Measurements from ENCODE around the gene DDIT4. TPM values are rescaled to one million over a fixed set of nuclear protein-coding genes. Genes with fewer than 3 reads are reported as not detected.

The DDIT4 gene
- total and polyA plus RNA-seq, 9 of the 15 experiments (the other 6 are each of a cell fraction or from before 2014, with no cell fraction given) = 8.2 to 675 (median 159) TPM

GRCh38 chr10:72260239-72260975, 13.3 kb upstream of the DDIT4 start (continued):
- TF ChIP-seq ZMIZ1 (IDR thresholded peaks at IDR 0.05; ENCODE audit: low read depth in 2 of 2, low read length in 2 of 2) (peak in 1 of 2 experiments; percentile 51; a peak in 1 of 4 replicates), SMAD3 (CRISPR knock-in tag; conservative IDR thresholded peaks at IDR 0.05) (peak; percentile 37; the same call in 1 of the 2 replicates), ZFP36 (IDR thresholded peaks at IDR 0.05; ENCODE audit: low read depth, low read length, partially characterized antibody) (peak; percentile 83), E2F5 (CRISPR knock-in tag; IDR thresholded peaks at IDR 0.05) (no peak), MCM2 (IDR thresholded peaks at IDR 0.05; ENCODE audit: low read depth) (no peak), ZNF644 (tag; IDR thresholded peaks at IDR 0.05; ENCODE audit: low read depth) (no peak), RNF219 (CRISPR knock-in tag; IDR thresholded peaks at IDR 0.05) (no peak), LEF1 (IDR thresholded peaks at IDR 0.05) (peak; percentile 97), ZNF449 (CRISPR knock-in tag; IDR thresholded peaks at IDR 0.05) (0 out of 2 replicates have a peak, but pooled peaks have one; percentile 43), ZNF639 (CRISPR knock-in tag; conservative IDR thresholded peaks at IDR 0.05 in 1 of 2, IDR thresholded peaks at IDR 0.05 in 1 of 2) (peak in 1 of 2 experiments; percentile 43; a peak in 1 of 4 replicates), ZNF76 (CRISPR knock-in tag; IDR thresholded peaks at IDR 0.05; ENCODE audit: borderline replicate concordance) (peak; percentile 87), ZNF212 (CRISPR knock-in tag; IDR thresholded peaks at IDR 0.05) (0 out of 2 replicates have a peak, but pooled peaks have one; percentile 51), PREB (CRISPR knock-in tag; IDR thresholded peaks at IDR 0.05) (0 out of 2 replicates have a peak, but pooled peaks have one; percentile 75), EP300 (IDR thresholded peaks at IDR 0.05; ENCODE audit: low read length) (peak; percentile 53; the same call in 1 of the 2 replicates), ZNF695 (CRISPR knock-in tag; IDR thresholded peaks at IDR 0.05) (peak; percentile 88)
